ENCODE results near the gene ST6GALNAC6. TPM values are rescaled to one million over a fixed set of nuclear protein-coding genes. Genes with fewer than 3 reads are reported as not detected.

ST6GALNAC6 gene
- total and polyA plus RNA-seq, 10 of the 15 experiments (the other 5 are each of a cell fraction or from before 2014, with no cell fraction given) = 0.40 to 27.0 (median 16.8) TPM

GRCh38 chr9:127905004-127905728 lies 5.8 kb upstream of the ST6GALNAC6 start (continued):
- TF ChIP-seq MYC (IDR thresholded peaks at IDR 0.05; ENCODE audit: insufficient read depth, insufficient read length, insufficient replicate concordance, low read length, severe bottlenecking) = no peak
- no peak for TF ChIP-seq BMI1 (IDR thresholded peaks at IDR 0.05; ENCODE audit: borderline replicate concordance)
- no peak for TF ChIP-seq SMAD1 (IDR thresholded peaks at IDR 0.05; ENCODE audit: low read depth, partially characterized antibody)
- TF ChIP-seq ZNF687 (IDR thresholded peaks at IDR 0.05) = no peak
- 0 out of 2 replicates have a peak, but pooled peaks have one; percentile 27 for TF ChIP-seq TCF12 (IDR thresholded peaks at IDR 0.05; ENCODE audit: low read depth, low read length)
- TF ChIP-seq, protein P1, sequence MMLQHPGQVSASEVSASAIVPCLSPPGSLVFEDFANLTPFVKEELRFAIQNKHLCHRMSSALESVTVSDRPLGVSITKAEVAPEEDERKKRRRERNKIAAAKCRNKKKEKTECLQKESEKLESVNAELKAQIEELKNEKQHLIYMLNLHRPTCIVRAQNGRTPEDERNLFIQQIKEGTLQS (IDR thresholded peaks at IDR 0.05; ENCODE audit: borderline replicate concordance, extremely low read depth, low read depth, low read length) = no peak
- TF ChIP-seq TBL1XR1 (IDR thresholded peaks at IDR 0.05; ENCODE audit: low read depth, low read length) = no peak
- no peak for TF ChIP-seq ASH2L (IDR thresholded peaks at IDR 0.05; ENCODE audit: borderline replicate concordance, low read depth)
- no peak for TF ChIP-seq IRF4 (IDR thresholded peaks at IDR 0.05; ENCODE audit: low read depth, low read length)
- TF ChIP-seq, protein P2, sequence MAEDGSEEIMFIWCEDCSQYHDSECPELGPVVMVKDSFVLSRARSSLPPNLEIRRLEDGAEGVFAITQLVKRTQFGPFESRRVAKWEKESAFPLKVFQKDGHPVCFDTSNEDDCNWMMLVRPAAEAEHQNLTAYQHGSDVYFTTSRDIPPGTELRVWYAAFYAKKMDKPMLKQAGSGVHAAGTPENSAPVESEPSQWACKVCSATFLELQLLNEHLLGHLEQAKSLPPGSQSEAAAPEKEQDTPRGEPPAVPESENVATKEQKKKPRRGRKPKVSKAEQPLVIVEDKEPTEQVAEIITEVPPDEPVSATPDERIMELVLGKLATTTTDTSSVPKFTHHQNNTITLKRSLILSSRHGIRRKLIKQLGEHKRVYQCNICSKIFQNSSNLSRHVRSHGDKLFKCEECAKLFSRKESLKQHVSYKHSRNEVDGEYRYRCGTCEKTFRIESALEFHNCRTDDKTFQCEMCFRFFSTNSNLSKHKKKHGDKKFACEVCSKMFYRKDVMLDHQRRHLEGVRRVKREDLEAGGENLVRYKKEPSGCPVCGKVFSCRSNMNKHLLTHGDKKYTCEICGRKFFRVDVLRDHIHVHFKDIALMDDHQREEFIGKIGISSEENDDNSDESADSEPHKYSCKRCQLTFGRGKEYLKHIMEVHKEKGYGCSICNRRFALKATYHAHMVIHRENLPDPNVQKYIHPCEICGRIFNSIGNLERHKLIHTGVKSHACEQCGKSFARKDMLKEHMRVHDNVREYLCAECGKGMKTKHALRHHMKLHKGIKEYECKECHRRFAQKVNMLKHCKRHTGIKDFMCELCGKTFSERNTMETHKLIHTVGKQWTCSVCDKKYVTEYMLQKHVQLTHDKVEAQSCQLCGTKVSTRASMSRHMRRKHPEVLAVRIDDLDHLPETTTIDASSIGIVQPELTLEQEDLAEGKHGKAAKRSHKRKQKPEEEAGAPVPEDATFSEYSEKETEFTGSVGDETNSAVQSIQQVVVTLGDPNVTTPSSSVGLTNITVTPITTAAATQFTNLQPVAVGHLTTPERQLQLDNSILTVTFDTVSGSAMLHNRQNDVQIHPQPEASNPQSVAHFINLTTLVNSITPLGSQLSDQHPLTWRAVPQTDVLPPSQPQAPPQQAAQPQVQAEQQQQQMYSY (CRISPR knock-in tag; IDR thresholded peaks at IDR 0.05) = no peak
- no peak for TF ChIP-seq ZNF592 (IDR thresholded peaks at IDR 0.05)
- TF ChIP-seq NR2C1 (IDR thresholded peaks at IDR 0.05) = no peak
- 0 out of 2 replicates have a peak, but pooled peaks have one; percentile 6 for TF ChIP-seq DPF2 (IDR thresholded peaks at IDR 0.05)

Data from GM12878 (cell line).